Lung microvascular endothelial cell (primary cell): Measurements from ENCODE around the gene DAZ3. TPM values are rescaled to one million over a fixed set of nuclear protein-coding genes. Genes with fewer than 3 reads are reported as not detected.
"Not testable (repeated sequence)": the region's sequence is repeated elsewhere in the genome, so short reads cannot be mapped to it uniquely, and the experiment has no call there.

Experiments used
- DNase-seq, 2 donors: peaks; one replicate each; pipeline versions ENCODE4 v3.0.0 to v3.0.0-alpha.2; 2010; ENCODE audit warnings: low read depth in 2 of 2
- total RNA-seq: library from RNA; depleted of rRNA; stranded (reverse); fragments of >200 nt; gene quantifications from 2 replicates; pipeline ENCODE4 v1.2.1, GENCODE V29; 2014

The DAZ3 gene
- total RNA-seq, result not detected in 2 replicates

- DNase-seq, result not testable (repeated sequence)
Measured at GRCh38 chrY:24813293-24813692, at the start of gene DAZ3. DAZ3 (minus strand) TSS chrY:24813393; CDS start chrY:24813185, 208 bp downstream.

GRCh38 chrY:24833619-24834018 lies 20.4 kb upstream of the DAZ3 start, which contains the start of gene DAZ4:
DAZ4 (plus strand) TSS chrY:24833919; CDS start chrY:24834127, 208 bp downstream.
- DNase-seq, result not testable (repeated sequence)

- DNase-seq, result not testable (repeated sequence)
Measured at GRCh38 chrY:24825069-24825468, 11.9 kb upstream of the DAZ3 start.

- DNase-seq, result not testable (repeated sequence)
Measured at GRCh38 chrY:24824184-24824879, 11.1 kb upstream of the DAZ3 start.

- DNase-seq, result not testable (repeated sequence)
Measured at GRCh38 chrY:24821836-24822235, 8.6 kb upstream of the DAZ3 start.

Other genes starting within 250 kb of the DAZ3 start
- gene BPY2B, start 195.4 kb downstream of the DAZ3 start, total RNA-seq, result not detected in 2 replicates
- not detected in 2 replicates for gene DAZ4, start 20.5 kb upstream of the DAZ3 start, total RNA-seq
- gene BPY2C, start 238.7 kb upstream of the DAZ3 start, total RNA-seq, result not detected in 2 replicates